Pancreas (tissue), 10 donors: ENCODE measurements around the gene WWOX. TPM values are rescaled to one million over a fixed set of nuclear protein-coding genes. Genes with fewer than 3 reads are reported as not detected.

Source experiments
- ATAC-seq, 4 donors: fragments of 200-7000 bp; cut with Tn5 transposase; one replicate each; pipeline versions ENCODE4 v1.8.0 to v1.9.1; 2020; ENCODE audit warnings: mild to moderate bottlenecking in 4 of 4, moderate library complexity in 4 of 4
- DNase-seq, 6 donors: peaks; one replicate each; pipeline ENCODE4 v3.0.0-alpha.2; 2020
- FAIRE-seq: peaks from 2 replicates; lab custom pipeline; 2012; peaks lifted over from hg19 to GRCh38; lab: Jason Lieb, UNC
- H3K27ac ChIP-seq, 4 donors: fragments of 200-600 bp; sonication (generic); 1 replicate in 3 of 4; 2 replicates in 1 of 4; pipeline versions ENCODE4 v1.5.0 to v1.8.0; 2020
- H3K27me3 ChIP-seq, 4 donors: fragments of 200-600 bp; one replicate each; pipeline ENCODE4 v1.8.0; 2021
- H3K36me3 ChIP-seq, 3 donors: fragments of 200-600 bp; sonication (generic) in 1 of 3; one replicate each; pipeline versions ENCODE4 v1.5.0 to v1.8.0; 2020 to 2021
- H3K4me1 ChIP-seq, 3 donors: fragments of 200-600 bp; one replicate each; pipeline ENCODE4 v1.8.0; 2021
- H3K4me3 ChIP-seq, 4 donors: fragments of 200-600 bp; sonication (generic) in 2 of 4; one replicate each; pipeline versions ENCODE4 v1.5.0 to v1.8.0; 2020 to 2021
- H3K9me3 ChIP-seq, 4 donors: fragments of 200-600 bp; one replicate each; pipeline ENCODE4 v1.8.0; 2021
- CTCF ChIP-seq, 4 donors: fragments of 200-600 bp; sonication (generic) in 3 of 4; IDR thresholded peaks; one replicate each; pipeline versions ENCODE4 v1.5.0 to v1.8.0; 2021; ENCODE audit warnings: antibody characterized with exemption in 4 of 4
- WGBS, 2 donors: extraction: QIAGEN DNeasy Blood & Tissue Kit; methylation state at CpG; one replicate each; pipeline ENCODE4 v1.1.7; 2013; 5-methylcytosine and 5-hydroxymethylcytosine counted together
- intact Hi-C, 3 donors: fragments of 100-400 bp; cut with DNase I; formaldehyde crosslinking; loops; one replicate each; pipeline versions ENCODE4 v1.11.1 to v1.14.2; 2022
- polyA plus RNA-seq, 2 donors: library from polyadenylated mRNA; stranded (reverse); fragments of 200-250 nt; gene quantifications; one replicate each; pipeline ENCODE4 v1.2.3, GENCODE V29; 2013
- total RNA-seq, 6 donors: library from RNA; stranded (reverse); fragmentation: NEBNext Ultra II Directional in 4 of 6; extraction: Animal tissue kit (Norgen Biotek cat#: 25700) in 4 of 6; gene quantifications; one replicate each; pipeline versions ENCODE4 v1.2.1 to v1.2.4, GENCODE V29; 2021 to 2023
- donor health status: healthy with polysubstance abuse.
- donor health status: DM: no; HTN: no; CAD: no; lungs with moderate emphysema.
- donor health status: DM: no; HTN: no; CAD: no.
- donor health status: control.
- donor health status: control.
- donor health status: Bipolar disorder and iron deficiency.
- donor health status: DM: yes; HTN: yes; CAD: no.
- donor health status: DM: no; HTN: no; CAD: no.
- donor health status: DM: no; HTN: no; CAD: no.
- donor health status: DM: yes; HTN: yes; CAD: no.

The WWOX gene
- total and polyA plus RNA-seq, 8 donors = 6.8 to 14.4 (median 10.8) TPM

DNA sequence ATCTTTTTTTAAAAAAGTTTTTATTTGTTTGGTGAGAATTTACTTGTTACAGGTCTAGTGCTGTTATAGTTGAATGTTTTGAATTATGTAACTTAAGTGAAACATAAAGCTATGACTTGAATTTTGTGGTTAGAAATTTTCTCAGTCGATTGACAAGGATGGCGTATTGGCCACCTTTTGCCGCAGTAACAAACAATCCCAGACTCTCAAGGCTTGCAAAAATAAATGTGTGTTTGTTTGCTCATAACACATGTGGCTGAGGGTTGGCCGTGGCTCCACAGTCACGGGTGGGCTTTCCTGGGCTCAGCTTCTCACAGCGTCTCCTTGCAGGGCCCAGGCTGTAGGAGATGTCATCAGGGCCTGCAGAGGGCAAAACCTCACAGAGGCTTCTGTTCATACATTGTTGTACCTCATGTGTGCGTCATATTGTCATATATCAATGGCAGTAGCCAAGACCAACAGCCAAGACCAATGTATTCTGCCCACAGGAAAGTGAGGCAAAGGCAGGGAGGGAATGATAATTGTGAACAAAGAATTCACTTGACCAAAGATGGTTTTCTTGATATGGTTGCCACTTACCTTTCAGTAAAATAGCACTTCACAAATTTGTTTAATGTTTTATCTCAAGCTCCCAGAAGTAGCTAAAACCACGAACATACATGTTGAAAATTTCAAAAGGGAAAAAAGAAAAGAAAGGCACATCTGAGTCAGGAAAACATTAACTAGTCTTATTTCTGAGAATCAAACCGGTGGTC is 93.5 kb downstream of the WWOX start:
- Histone ChIP-seq H3K4me3 (no peak overlapping the region), H3K9me3 (no peaks in the 10 kb centered on the region), H3K36me3 (no peaks in the 10 kb centered on the region), H3K4me1 (no peaks in the 10 kb centered on the region), H3K27ac (no peak overlapping the region), H3K27me3 (no peaks in the 10 kb centered on the region)
- no peak for TF ChIP-seq CTCF (IDR thresholded peaks at IDR 0.05)
- intact Hi-C loops = no loop called here
- FAIRE-seq (no peak), DNase-seq (no peak), ATAC-seq (no peak)
- WGBS, 2 donors = 70 to 90% methylated on average over 9 of the region's 9 CpGs

GRCh38 chr16:78194948-78195347 is 95.5 kb downstream of the WWOX start:
- no peak overlapping the region for H3K4me3 ChIP-seq
- H3K27me3 ChIP-seq = no peaks in the 10 kb centered on the region
- WGBS, 2 donors = 93% methylated on average over 3 of the region's 3 CpGs
- no peaks in the 10 kb centered on the region for H3K9me3 ChIP-seq
- TF ChIP-seq CTCF (IDR thresholded peaks at IDR 0.05) = no peak
- DNase-seq (no peak), ATAC-seq (no peak), FAIRE-seq (no peak)
- intact Hi-C loops = no loop called here
- peaks cover 0 to 4% (median 0%) of the 10 kb centered on the region in 3 donors for H3K4me1 ChIP-seq
- H3K36me3 ChIP-seq = no peaks in the 10 kb centered on the region
- H3K27ac ChIP-seq = no peak overlapping the region

- 77 to 83% methylated on average over 4 of the region's 4 CpGs for WGBS, 2 donors
- Histone ChIP-seq H3K4me3 (no peak overlapping the region), H3K36me3 (no peaks in the 10 kb centered on the region), H3K27ac (no peak overlapping the region), H3K9me3 (no peaks in the 10 kb centered on the region), H3K4me1 (peaks cover 2 to 10% (median 5%) of the 10 kb centered on the region in 3 donors), H3K27me3 (no peaks in the 10 kb centered on the region)
- no peak for DNase-seq
- FAIRE-seq = no peak
- ATAC-seq = no peak
- no peak for TF ChIP-seq CTCF (IDR thresholded peaks at IDR 0.05)
- intact Hi-C loops = no loop called here
Observed at GRCh38 chr16:78195797-78196196, 96.3 kb downstream of the WWOX start.

DNA sequence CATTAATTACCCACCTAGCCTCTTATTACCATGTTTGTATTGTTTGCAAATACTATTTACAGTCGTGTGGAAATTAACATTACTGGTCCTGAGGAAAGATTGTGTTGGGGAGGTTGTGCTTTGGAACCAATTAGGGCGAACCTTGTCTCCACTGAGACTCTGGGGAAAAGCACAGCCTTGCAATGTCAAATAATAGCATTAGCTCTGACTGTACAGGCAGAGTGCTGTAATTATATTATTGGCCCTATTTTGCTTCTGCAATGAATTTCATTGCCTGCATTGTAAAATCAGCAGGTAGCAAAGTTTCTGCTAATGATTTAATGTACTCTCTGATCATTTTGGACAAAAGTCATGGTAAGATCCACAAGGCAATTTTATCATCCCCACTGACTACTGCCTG is 97.0 kb downstream of the WWOX start:
- ATAC-seq (no peak), DNase-seq (no peak), FAIRE-seq (no peak)
- Histone ChIP-seq H3K4me3 (no peak overlapping the region), H3K27me3 (no peaks in the 10 kb centered on the region), H3K4me1 (peaks cover 5 to 15% (median 7%) of the 10 kb centered on the region in 3 donors), H3K27ac (no peak overlapping the region), H3K36me3 (no peaks in the 10 kb centered on the region), H3K9me3 (no peaks in the 10 kb centered on the region)
- intact Hi-C loops = no loop called here
- 62 to 66% methylated on average over 2 of the region's 2 CpGs for WGBS, 2 donors
- TF ChIP-seq CTCF (IDR thresholded peaks at IDR 0.05) = no peak

DNA sequence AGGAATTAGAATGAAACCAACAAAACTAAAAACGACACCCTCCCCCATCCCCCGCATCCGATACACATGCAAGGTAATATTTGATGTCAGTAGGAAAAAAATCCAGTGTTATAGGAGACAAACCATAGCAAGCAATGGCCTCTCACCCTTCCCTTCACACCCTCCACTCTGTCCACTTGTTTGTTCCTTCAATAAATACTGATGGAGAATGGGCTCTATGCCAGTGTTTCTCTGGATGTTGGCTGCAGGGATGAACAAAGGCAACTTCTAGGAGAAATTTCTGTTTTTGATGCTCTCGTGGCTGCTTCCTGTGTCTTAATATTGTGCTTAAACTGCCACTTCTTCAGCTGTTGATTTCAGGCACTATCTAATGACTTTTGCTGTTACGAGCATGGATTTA is 98.8 kb downstream of the WWOX start:
- intact Hi-C loops = no loop called here
- ATAC-seq (no peak), FAIRE-seq (no peak), DNase-seq (no peak)
- H3K4me3 ChIP-seq = no peak overlapping the region
- 87 to 90% methylated on average over 5 of the region's 5 CpGs for WGBS, 2 donors
- H3K9me3 ChIP-seq = no peaks in the 10 kb centered on the region
- H3K4me1 ChIP-seq = peaks cover 5 to 15% (median 7%) of the 10 kb centered on the region in 3 donors
- no peaks in the 10 kb centered on the region for H3K36me3 ChIP-seq
- no peaks in the 10 kb centered on the region for H3K27me3 ChIP-seq
- no peak overlapping the region for H3K27ac ChIP-seq
- TF ChIP-seq CTCF (IDR thresholded peaks at IDR 0.05) = no peak
